ENCODE data around the gene MYO18B. TPM values are rescaled to one million over a fixed set of nuclear protein-coding genes. Genes with fewer than 3 reads are reported as not detected.

The MYO18B gene
- polyA plus RNA-seq, 3 donors = not detected

- Histone ChIP-seq H3K79me2 (ENCODE audit: insufficient read depth, low read length) (no peaks in the 10 kb centered on the region), H3K4me3 (replicated peaks in 1 of 3; ENCODE audit: low read depth in 2 of 3, low read length in 3 of 3) (no peak overlapping the region), H4K20me1 (ENCODE audit: insufficient read depth, low read length) (peaks cover 98% of the 10 kb centered on the region), H3K27me3 (ENCODE audit: control insufficient read depth in 2 of 2, insufficient read depth in 2 of 2, low read length in 2 of 2) (no peaks in the 10 kb centered on the region), H3K4me1 (ENCODE audit: control insufficient read depth in 1 of 2, insufficient read depth in 2 of 2, low read length in 2 of 2) (no peaks in the 10 kb centered on the region), H3K36me3 (replicated peaks in 1 of 2; ENCODE audit: control insufficient read depth in 1 of 2, insufficient read depth in 2 of 2, low read length in 2 of 2) (peaks cover 82 to 100% of the 10 kb centered on the region in 2 donors), H2AFZ (ENCODE audit: insufficient read depth, low read depth, low read length, poor library complexity, severe bottlenecking) (no peak overlapping the region), H3K9ac (ENCODE audit: insufficient read depth, low read length, poor library complexity, severe bottlenecking) (no peak overlapping the region), H3K9me3 (replicated peaks in 1 of 2; ENCODE audit: control insufficient read depth in 1 of 2, insufficient read depth in 1 of 2, low read length in 2 of 2) (no peaks in the 10 kb centered on the region), H3K27ac (ENCODE audit: low read depth in 1 of 2, low read length in 2 of 2) (no peak overlapping the region), H3K4me2 (replicated peaks; ENCODE audit: extremely low read depth, low read length, poor library complexity, severe bottlenecking) (no peak overlapping the region)
- intact Hi-C loops (cut with micrococcal nuclease) = loop anchor here (10.0 kb wide), 1 partner anchor 237 kb away; no protein-coding TSS in a partner anchor
- no peaks in the 10 kb centered on the region for H3K4me1 Mint-ChIP-seq
- no peaks in the 10 kb centered on the region for H3K27me3 Mint-ChIP-seq (ENCODE audit: low read depth in 3 of 3)
- peak; percentile 31 for TF ChIP-seq CTCF (IDR thresholded peaks at IDR 0.05)
- peaks cover 0 to 2% (median 0%) of the 10 kb centered on the region in 7 donors for H3K9me3 Mint-ChIP-seq
- peak overlapping the region in 1 of 7 donors; percentile 35 for H3K27ac Mint-ChIP-seq
- DNase-seq = no peak
- H3K4me3 Mint-ChIP-seq = no peak overlapping the region
- peaks cover 81 to 94% of the 10 kb centered on the region in 2 donors for H3K36me3 Mint-ChIP-seq
Measured at GRCh38 chr22:25702040-25702439, 39.9 kb upstream of the MYO18B start.

DNA sequence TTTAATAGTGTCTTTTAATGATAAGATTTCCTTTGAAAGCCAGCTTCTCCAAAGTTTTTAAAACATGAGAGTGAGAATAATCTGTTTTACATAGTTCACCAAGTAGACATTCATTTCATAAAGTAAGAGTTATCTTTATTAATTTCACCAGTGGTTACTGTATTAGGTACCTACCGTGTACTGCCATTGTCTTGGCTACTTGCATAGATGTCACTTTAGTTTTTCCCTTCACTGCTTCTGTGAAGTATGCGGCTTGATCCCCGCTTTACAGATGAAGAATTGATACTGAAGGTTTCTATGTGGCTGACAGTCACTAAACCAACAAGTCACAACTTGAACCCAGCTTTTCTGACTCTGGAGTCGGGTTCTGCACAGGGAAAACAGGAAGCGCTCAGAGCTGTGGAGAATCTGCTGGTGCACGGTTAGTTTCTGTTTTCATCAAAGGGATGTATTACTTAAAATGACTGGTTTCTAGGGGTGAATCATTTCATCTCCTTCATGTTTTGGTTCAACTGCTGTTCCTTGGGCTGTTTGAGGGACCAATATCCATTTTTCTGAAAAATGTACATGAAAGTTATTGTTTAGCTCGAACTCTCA is 39.3 kb upstream of the MYO18B start:
- no peak for TF ChIP-seq CTCF (IDR thresholded peaks at IDR 0.05)
- Histone ChIP-seq H3K79me2 (ENCODE audit: insufficient read depth, low read length) (no peaks in the 10 kb centered on the region), H3K36me3 (replicated peaks in 1 of 2; ENCODE audit: control insufficient read depth in 1 of 2, insufficient read depth in 2 of 2, low read length in 2 of 2) (peaks cover 82 to 100% of the 10 kb centered on the region in 2 donors), H3K27me3 (ENCODE audit: control insufficient read depth in 2 of 2, insufficient read depth in 2 of 2, low read length in 2 of 2) (no peaks in the 10 kb centered on the region), H3K4me1 (ENCODE audit: control insufficient read depth in 1 of 2, insufficient read depth in 2 of 2, low read length in 2 of 2) (no peaks in the 10 kb centered on the region), H4K20me1 (ENCODE audit: insufficient read depth, low read length) (peaks cover 95% of the 10 kb centered on the region), H3K4me2 (replicated peaks; ENCODE audit: extremely low read depth, low read length, poor library complexity, severe bottlenecking) (no peak overlapping the region), H3K4me3 (replicated peaks in 1 of 3; ENCODE audit: low read depth in 2 of 3, low read length in 3 of 3) (no peak overlapping the region), H3K27ac (ENCODE audit: low read depth in 1 of 2, low read length in 2 of 2) (peak overlapping the region in 1 of 2 donors; percentile 24), H2AFZ (ENCODE audit: insufficient read depth, low read depth, low read length, poor library complexity, severe bottlenecking) (no peak overlapping the region), H3K9ac (ENCODE audit: insufficient read depth, low read length, poor library complexity, severe bottlenecking) (no peak overlapping the region), H3K9me3 (replicated peaks in 1 of 2; ENCODE audit: control insufficient read depth in 1 of 2, insufficient read depth in 1 of 2, low read length in 2 of 2) (no peaks in the 10 kb centered on the region)
- Mint-ChIP-seq H3K27me3 (ENCODE audit: low read depth in 3 of 3) (no peaks in the 10 kb centered on the region), H3K27ac (peak overlapping the region in 2 of 7 donors; percentile 4 to 57), H3K9me3 (no peaks in the 10 kb centered on the region), H3K4me1 (no peaks in the 10 kb centered on the region), H3K36me3 (peaks cover 82 to 94% of the 10 kb centered on the region in 2 donors), H3K4me3 (no peak overlapping the region)
- DNase-seq = no peak
- WGBS (ENCODE audit: insufficient coverage) = 71% methylated on average over 4 of the region's 7 CpGs
- intact Hi-C loops (cut with micrococcal nuclease) = loop anchor here (10.0 kb wide), 1 partner anchor 238 kb away; no protein-coding TSS in a partner anchor
